Activated naive CD8-positive, alpha-beta T cell treated with anti-CD3 and anti-CD28 coated beads, Interleukin-2, amount 10 ng/mL, durations not matched to agents 7 days and 5 days (primary cell): ENCODE measurements around the gene CDC42. TPM values are rescaled to one million over a fixed set of nuclear protein-coding genes. Genes with fewer than 3 reads are reported as not detected.
"Not testable (repeated sequence)": the region's sequence is repeated elsewhere in the genome, so short reads cannot be mapped to it uniquely, and the experiment has no call there.

ENCODE experiments used
- ATAC-seq: fragments of 150-1000 bp; cut with Tn5 transposase; one replicate; pipeline ENCODE4 v1.10.0; 2021; ENCODE audit warnings: low read depth, moderate library complexity
- POLR2A ChIA-PET: fragments of 350-600 bp; sonication (Branson Sonifier 250); formaldehyde crosslinking; loops from one replicate; lab custom pipeline; 2021; ENCODE audit warnings: antibody characterized with exemption; lab: Charles Lee
- DNase-seq: peaks from one replicate; pipeline ENCODE4 v3.0.0; 2021
- H3K27ac Mint-ChIP-seq: one replicate; pipeline ENCODE4 v1.8.0; 2022; ENCODE audit warnings: mild to moderate bottlenecking, mixed read lengths
- H3K27me3 Mint-ChIP-seq: one replicate; pipeline ENCODE4 v1.8.0; 2022; ENCODE audit warnings: mild to moderate bottlenecking, moderate library complexity, mixed read lengths
- H3K36me3 Mint-ChIP-seq: one replicate; pipeline ENCODE4 v1.8.0; 2021; ENCODE audit warnings: mild to moderate bottlenecking, mixed read lengths
- H3K4me1 Mint-ChIP-seq: one replicate; pipeline ENCODE4 v1.8.0; 2021; ENCODE audit warnings: mixed read lengths
- H3K4me3 Mint-ChIP-seq: one replicate; pipeline ENCODE4 v1.8.0; 2022; ENCODE audit warnings: mild to moderate bottlenecking, moderate library complexity, mixed read lengths
- H3K9me3 Mint-ChIP-seq: one replicate; pipeline ENCODE4 v1.8.0; 2021; ENCODE audit warnings: mixed read lengths
- total RNA-seq, 2 experiments: library from RNA; stranded (reverse); gene quantifications; one replicate each; pipeline ENCODE4 v1.2.3, GENCODE V29; 2021

Gene CDC42
- total RNA-seq, 2 experiments from 2014 or later, result 283 to 303 TPM

DNA sequence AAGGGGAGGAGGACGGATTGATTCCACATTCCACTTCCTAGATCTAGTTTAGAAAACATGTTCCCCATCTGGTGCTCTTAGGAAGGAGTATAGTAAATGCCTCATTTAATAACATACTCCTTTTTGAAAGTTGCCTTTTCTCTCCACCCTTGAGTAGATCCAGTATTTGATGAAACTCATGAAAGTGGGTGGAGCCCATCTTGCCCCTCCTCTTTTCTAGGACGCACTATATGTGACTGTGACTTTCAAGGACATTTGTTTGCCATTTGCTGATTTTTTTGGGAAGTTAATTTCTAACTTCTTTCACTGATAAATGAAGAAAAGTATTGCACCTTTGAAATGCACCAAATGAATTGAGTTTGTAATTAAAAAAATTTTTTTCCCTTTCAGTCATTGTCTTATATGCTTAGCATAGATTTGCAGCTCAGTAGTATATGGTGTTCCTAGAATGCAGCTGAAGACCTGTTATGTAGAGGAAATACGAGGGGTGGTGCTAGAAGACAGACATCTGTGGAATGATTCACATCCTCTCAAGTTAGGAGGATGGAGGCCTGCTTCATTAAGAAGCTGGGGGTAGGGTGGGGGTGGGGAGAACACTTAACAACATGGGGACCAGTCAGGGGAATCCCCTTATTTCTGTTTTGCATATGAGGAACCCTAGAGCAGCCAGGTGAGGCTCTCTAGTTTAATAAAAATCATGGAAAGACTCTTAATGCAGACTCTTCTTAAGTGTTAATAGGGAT lies 39.7 kb downstream of the CDC42 start:
- H3K27ac Mint-ChIP-seq, result peak overlapping the region; percentile 66
- peaks cover 42% of the 10 kb centered on the region for H3K36me3 Mint-ChIP-seq
- POLR2A ChIA-PET, result interaction anchor here (1.5 to 2.6 kb wide), 3 partner anchors 13 to 67 kb away, joined by 8 to 12 read pairs (median 8); partner anchors contain the start of gene CDC42
- peak; percentile 88 for ATAC-seq
- not testable (repeated sequence) for H3K27me3 Mint-ChIP-seq, DNase-seq, H3K9me3 Mint-ChIP-seq
- peak overlapping the region; percentile 24 for H3K4me3 Mint-ChIP-seq
- H3K4me1 Mint-ChIP-seq, result peaks cover 54% of the 10 kb centered on the region

DNA sequence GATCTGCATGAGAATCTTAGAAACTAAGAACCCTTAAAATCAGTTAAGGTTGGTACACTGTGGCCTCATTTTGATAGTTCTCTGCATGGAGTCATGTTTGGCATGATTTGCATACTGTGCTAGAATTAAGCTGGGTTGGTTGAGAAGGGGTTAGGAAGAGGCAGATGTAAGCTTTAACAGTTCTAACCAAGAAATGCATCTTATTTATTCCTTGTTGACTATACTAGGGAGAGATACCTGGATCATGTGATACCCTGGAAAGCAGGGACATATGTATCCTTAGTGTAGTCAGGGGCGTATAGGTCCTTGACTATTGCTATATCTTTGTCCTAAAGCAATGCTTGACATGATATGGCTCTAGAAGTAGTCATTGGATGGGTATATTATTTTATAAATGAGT lies 41.0 kb downstream of the CDC42 start:
- H3K27me3 Mint-ChIP-seq, result no peaks in the 10 kb centered on the region
- H3K4me3 Mint-ChIP-seq, result no peak overlapping the region
- peaks cover 40% of the 10 kb centered on the region for H3K36me3 Mint-ChIP-seq
- no peak for ATAC-seq
- no peaks in the 10 kb centered on the region for H3K9me3 Mint-ChIP-seq
- peaks cover 43% of the 10 kb centered on the region for H3K4me1 Mint-ChIP-seq
- POLR2A ChIA-PET, result interaction anchor here (0.6 to 2.6 kb wide), 3 partner anchors 41 to 75 kb away, joined by 5 to 12 read pairs (median 8); partner anchors contain the start of gene CDC42
- no peak for DNase-seq
- H3K27ac Mint-ChIP-seq, result no peak overlapping the region

DNA sequence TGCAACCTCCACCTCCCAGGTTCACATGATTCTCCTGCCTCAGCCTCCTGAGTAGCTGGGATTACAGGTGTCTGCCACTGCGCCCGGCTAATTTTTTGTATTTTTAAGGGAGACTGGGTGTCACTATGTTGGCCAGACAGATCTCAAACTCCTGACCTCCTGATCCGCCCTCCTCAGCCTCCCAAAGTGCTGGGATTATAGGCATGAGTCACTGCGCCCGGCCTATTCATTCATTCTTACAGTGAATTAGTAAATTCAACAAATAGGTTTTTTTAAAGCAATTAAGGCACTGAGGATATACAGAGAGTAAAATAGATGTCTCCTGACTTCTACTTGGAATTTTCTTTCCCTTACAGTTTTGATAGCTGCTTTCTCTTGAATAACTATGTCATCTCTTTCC lies 43.5 kb downstream of the CDC42 start:
- Mint-ChIP-seq H3K4me3 (no peak overlapping the region), H3K36me3 (peaks cover 48% of the 10 kb centered on the region), H3K9me3 (no peaks in the 10 kb centered on the region), H3K27ac (no peak overlapping the region), H3K27me3 (no peaks in the 10 kb centered on the region), H3K4me1 (peaks cover 39% of the 10 kb centered on the region)
- no peak for ATAC-seq
- POLR2A ChIA-PET, result no interaction called here
- DNase-seq, result no peak

DNA sequence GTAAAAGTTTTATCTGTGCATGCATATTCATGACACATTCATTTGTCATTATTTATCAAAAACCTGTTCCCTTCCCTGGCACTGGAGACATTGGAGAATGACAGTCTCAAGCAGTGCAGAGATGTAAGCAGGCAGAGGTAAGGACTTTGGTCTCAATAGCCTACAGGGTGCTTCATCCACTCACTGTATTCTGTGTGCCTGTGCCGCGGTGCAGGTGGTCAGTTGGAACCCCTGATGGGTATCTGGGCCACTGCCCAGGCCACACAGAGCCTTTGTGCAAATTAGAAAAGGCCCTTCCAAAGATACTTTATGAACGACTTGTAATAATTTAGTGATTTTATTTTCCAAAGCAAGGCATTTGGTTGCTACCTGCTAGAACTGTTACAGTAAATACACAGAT lies 44.0 kb downstream of the CDC42 start:
- DNase-seq (no peak), ATAC-seq (no peak)
- Mint-ChIP-seq H3K36me3 (peaks cover 47% of the 10 kb centered on the region), H3K4me1 (peaks cover 38% of the 10 kb centered on the region), H3K27me3 (no peaks in the 10 kb centered on the region), H3K4me3 (no peak overlapping the region), H3K9me3 (no peaks in the 10 kb centered on the region), H3K27ac (no peak overlapping the region)
- POLR2A ChIA-PET, result no interaction called here

DNA sequence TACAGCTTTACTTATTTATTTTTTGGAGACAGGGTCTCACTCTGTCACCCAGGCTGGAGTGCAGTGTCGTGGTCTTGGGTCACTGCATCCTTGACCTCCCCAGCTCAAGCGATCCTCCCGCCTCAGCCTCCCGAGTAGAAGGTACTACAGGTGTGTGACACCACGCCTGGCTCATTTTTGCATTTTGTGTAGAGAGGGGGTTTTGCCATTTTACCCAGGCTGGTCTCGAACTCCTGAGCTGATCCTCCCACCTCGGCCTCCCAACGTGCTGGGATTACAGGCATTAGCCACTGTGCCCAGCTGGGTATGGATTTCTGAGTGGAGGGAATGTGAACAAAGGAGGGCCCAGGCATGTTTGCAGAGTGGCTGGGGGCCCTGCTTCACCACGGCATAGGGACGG lies 46.2 kb downstream of the CDC42 start:
- no peak for ATAC-seq
- H3K36me3 Mint-ChIP-seq, result peaks cover 53% of the 10 kb centered on the region
- POLR2A ChIA-PET, result no interaction called here
- no peak overlapping the region for H3K4me3 Mint-ChIP-seq
- peaks cover 44% of the 10 kb centered on the region for H3K4me1 Mint-ChIP-seq
- no peak for DNase-seq
- H3K9me3 Mint-ChIP-seq, result no peaks in the 10 kb centered on the region
- H3K27ac Mint-ChIP-seq, result no peak overlapping the region
- H3K27me3 Mint-ChIP-seq, result no peaks in the 10 kb centered on the region

DNA sequence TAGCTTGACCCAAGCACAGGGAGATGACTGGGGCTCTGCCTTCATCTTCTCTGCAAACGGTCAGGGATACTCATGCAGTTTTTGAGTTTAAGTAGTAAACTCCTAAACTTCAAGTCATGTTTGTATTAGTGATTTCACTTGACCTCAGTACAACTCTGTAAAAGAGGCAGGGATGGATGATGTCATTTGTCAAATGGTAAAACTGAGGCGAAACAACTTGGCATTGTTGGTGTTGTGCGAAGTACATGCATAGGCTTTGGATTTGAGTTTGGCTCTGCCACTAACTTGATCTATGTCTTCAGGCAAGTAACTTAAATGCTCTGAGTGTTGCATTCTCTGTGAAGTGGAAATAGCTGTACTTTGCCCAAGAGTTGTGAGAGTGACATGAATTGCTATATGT lies 47.7 kb downstream of the CDC42 start:
- no peaks in the 10 kb centered on the region for H3K9me3 Mint-ChIP-seq
- ATAC-seq (no peak), DNase-seq (no peak)
- no peak overlapping the region for H3K4me3 Mint-ChIP-seq
- POLR2A ChIA-PET, result no interaction called here
- H3K36me3 Mint-ChIP-seq, result peaks cover 54% of the 10 kb centered on the region
- H3K27ac Mint-ChIP-seq, result no peak overlapping the region
- H3K4me1 Mint-ChIP-seq, result peaks cover 51% of the 10 kb centered on the region
- H3K27me3 Mint-ChIP-seq, result no peaks in the 10 kb centered on the region

DNA sequence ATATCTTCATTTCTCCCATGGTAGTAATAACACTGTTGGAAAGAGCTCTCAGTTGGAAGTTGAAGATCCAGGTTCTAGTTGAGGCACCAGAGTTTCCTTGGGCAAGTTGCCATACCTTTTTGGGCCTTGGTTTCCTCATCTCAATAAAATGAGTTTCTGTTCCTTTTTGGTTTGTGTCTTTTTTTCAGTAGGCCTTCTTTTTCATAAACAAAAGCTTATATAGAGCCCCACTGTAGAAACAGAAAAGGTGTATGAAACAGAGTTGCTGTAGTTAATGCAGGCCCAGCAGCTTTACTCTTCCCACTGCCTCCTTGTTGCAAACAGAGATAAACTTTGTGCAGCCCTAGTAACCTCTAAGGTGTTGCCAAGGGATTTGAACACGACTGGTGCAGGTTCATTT lies 48.7 kb downstream of the CDC42 start:
- POLR2A ChIA-PET, result no interaction called here
- ATAC-seq, result no peak
- peak overlapping the region; percentile 5 for H3K27ac Mint-ChIP-seq
- H3K4me3 Mint-ChIP-seq, result no peak overlapping the region
- H3K9me3 Mint-ChIP-seq, result no peaks in the 10 kb centered on the region
- DNase-seq, result no peak
- peaks cover 57% of the 10 kb centered on the region for H3K4me1 Mint-ChIP-seq
- no peaks in the 10 kb centered on the region for H3K27me3 Mint-ChIP-seq
- peaks cover 53% of the 10 kb centered on the region for H3K36me3 Mint-ChIP-seq

DNA sequence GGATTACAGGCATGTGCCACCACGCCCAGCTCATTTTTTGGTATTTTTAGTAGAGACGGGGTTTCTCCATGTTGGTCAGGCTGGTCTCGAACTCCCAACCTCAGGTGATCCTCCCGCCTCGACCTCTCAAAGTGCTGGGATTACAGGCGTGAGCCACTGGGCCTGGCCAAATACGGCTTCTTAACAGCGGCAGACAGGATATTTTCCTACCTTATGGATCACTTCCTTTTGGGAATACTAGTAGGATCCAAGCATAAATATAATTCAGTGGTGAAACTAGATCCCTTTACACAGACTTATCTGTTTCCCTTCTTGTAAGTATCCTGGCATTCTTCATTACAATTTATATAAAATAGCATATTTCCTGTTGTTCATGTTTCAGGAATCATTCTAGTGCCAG lies 49.5 kb downstream of the CDC42 start:
- ATAC-seq, result no peak
- Mint-ChIP-seq H3K27me3 (no peaks in the 10 kb centered on the region), H3K27ac (no peak overlapping the region), H3K9me3 (no peaks in the 10 kb centered on the region), H3K4me1 (peaks cover 62% of the 10 kb centered on the region), H3K4me3 (no peak overlapping the region), H3K36me3 (peaks cover 51% of the 10 kb centered on the region)
- DNase-seq, result no peak
- POLR2A ChIA-PET, result no interaction called here

DNA sequence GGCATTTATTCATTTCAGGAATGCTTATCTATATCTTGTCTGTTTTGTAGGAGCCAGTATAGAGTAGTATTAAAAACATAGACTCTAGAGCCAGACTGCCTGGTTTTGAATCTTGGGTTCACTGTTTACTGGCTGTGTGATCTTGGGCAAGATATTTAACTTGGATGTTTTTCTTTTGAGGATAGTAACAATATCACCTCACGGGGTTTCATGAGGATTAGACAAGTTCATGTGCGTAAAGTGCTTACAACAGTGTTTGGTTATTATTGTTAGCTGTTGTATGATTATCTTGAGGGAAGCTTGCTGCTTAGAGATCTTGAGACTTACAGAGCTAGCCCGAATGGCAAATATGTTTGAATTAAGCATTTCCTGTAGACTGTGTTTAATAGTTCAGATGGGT lies 50.2 kb downstream of the CDC42 start:
- DNase-seq, result no peak
- Mint-ChIP-seq H3K4me1 (peaks cover 62% of the 10 kb centered on the region), H3K4me3 (no peak overlapping the region), H3K27ac (no peak overlapping the region), H3K27me3 (no peaks in the 10 kb centered on the region), H3K9me3 (no peaks in the 10 kb centered on the region), H3K36me3 (peaks cover 45% of the 10 kb centered on the region)
- ATAC-seq, result no peak
- POLR2A ChIA-PET, result no interaction called here

DNA sequence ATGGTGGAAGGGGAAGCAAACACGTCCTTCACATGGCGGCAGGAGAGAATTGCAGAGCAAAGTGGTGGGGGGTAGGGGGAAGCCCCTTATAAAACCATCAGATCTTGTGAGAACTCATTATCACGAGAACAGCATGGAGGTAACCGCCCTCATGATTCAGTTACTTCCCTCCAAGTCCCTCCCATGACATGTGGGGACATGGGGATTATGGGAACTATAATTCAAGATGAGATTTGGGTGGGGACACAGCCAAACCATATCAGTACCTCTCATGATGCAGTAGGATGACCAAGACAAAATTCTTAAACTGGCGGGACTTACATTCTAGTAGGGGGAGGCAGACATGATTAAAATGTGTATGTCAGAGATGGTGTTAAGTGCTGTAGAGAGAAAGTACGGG lies 51.6 kb downstream of the CDC42 start:
- POLR2A ChIA-PET, result interaction anchor here (1.9 kb wide), 1 partner anchor 12 kb away, joined by 8 read pairs; no protein-coding TSS in a partner anchor
- H3K4me1 Mint-ChIP-seq, result peaks cover 60% of the 10 kb centered on the region
- peak overlapping the region; percentile 79 for H3K27ac Mint-ChIP-seq
- H3K4me3 Mint-ChIP-seq, result peak overlapping the region; percentile 66
- H3K27me3 Mint-ChIP-seq, result no peaks in the 10 kb centered on the region
- no peak for DNase-seq
- no peak for ATAC-seq
- no peaks in the 10 kb centered on the region for H3K9me3 Mint-ChIP-seq
- H3K36me3 Mint-ChIP-seq, result peaks cover 41% of the 10 kb centered on the region

DNA sequence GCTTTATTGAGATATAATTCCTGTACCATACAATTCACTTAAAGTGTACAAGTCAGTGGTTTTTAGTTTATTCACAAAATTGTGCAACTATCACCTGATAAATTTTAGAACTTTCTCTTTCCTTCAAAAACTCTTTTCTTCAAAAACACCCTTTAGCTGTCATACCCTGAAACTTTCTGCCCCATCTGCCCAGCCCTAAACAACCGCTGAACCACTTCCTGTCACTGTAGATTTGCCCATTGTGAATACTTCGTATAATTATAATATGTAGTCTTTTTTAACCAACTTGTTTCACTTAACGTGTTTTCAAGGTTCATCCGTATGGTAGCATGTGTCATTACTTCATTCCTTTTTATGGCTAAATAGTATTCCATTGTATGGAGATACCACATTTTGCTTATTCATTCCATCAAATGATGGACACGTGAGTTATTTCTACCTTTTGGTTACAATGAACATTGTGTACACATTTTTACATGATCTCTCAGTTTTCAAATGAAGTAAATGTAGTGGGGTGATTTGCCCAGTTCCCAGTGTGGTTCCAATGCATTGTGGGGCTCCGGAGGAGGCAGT lies 52.4 kb downstream of the CDC42 start:
- peaks cover 36% of the 10 kb centered on the region for H3K36me3 Mint-ChIP-seq
- no peaks in the 10 kb centered on the region for H3K27me3 Mint-ChIP-seq
- peaks cover 52% of the 10 kb centered on the region for H3K4me1 Mint-ChIP-seq
- POLR2A ChIA-PET, result interaction anchor here (0.6 to 1.9 kb wide), 5 partner anchors 10 to 80 kb away, joined by 3 to 9 read pairs (median 4); partner anchors contain the start of gene CDC42
- peak; percentile 82 for ATAC-seq
- H3K4me3 Mint-ChIP-seq, result peak overlapping the region; percentile 66
- no peaks in the 10 kb centered on the region for H3K9me3 Mint-ChIP-seq
- H3K27ac Mint-ChIP-seq, result peak overlapping the region; percentile 79
- no peak for DNase-seq

DNA sequence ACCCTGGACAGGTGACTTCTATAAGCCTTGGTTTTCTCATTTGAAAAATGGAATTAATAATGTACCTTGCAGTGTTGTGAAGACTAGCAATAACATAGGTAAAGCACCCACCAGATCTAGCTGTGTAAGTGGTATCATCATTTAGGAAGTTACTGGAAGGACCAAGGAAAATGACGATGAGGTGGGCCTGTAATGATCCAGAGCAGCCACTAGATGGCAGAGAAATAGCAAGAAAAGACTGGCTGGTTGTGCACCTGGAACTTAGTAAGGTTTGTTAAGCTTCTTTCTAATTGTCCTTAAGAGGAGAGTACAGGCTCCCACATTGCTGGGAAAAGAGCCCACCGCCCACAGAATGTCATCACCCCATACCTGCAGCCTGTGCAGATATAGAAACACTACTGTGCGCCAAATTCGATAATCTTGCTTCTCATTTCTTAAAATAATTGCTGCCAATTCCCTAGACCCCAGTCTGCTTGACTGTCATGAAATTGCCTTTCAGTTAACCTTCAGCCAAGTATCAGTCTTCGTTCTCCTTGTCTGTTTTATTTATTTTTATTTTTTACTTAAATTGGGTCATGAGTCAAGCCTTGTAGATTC lies 53.2 kb downstream of the CDC42 start:
- ATAC-seq (peak; percentile 32), DNase-seq (no peak)
- H3K27ac Mint-ChIP-seq, result peak overlapping the region; percentile 79
- POLR2A ChIA-PET, result interaction anchor here (1.4 to 1.9 kb wide), 3 partner anchors 9 to 81 kb away, joined by 4 to 9 read pairs (median 8); no protein-coding TSS in a partner anchor
- H3K36me3 Mint-ChIP-seq, result peaks cover 32% of the 10 kb centered on the region
- no peaks in the 10 kb centered on the region for H3K9me3 Mint-ChIP-seq
- peaks cover 46% of the 10 kb centered on the region for H3K4me1 Mint-ChIP-seq
- peak overlapping the region; percentile 66 for H3K4me3 Mint-ChIP-seq
- no peaks in the 10 kb centered on the region for H3K27me3 Mint-ChIP-seq

DNA sequence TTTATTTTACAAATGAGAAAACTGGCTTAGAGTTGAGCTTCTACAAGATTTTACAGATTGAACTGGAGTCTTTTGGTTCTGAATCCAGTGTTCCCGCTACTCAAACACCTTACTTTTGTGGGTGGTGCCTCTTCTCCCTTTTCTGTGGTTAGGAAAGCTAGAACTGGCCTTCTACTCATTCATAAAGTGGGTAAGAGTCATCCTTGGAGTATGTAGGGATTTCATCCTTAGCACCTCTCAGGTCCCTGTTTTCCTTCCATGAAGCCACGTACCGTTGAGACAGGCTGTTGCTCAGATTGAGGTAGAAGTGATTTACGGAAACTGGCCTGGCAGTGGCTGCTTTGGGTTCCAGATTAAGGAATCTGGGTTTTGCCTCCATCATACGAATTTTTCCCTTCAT lies 54.6 kb downstream of the CDC42 start:
- no peaks in the 10 kb centered on the region for H3K27me3 Mint-ChIP-seq
- no peaks in the 10 kb centered on the region for H3K9me3 Mint-ChIP-seq
- no peak overlapping the region for H3K4me3 Mint-ChIP-seq
- peaks cover 40% of the 10 kb centered on the region for H3K4me1 Mint-ChIP-seq
- H3K27ac Mint-ChIP-seq, result no peak overlapping the region
- peaks cover 30% of the 10 kb centered on the region for H3K36me3 Mint-ChIP-seq
- no peak for ATAC-seq
- no peak for DNase-seq
- POLR2A ChIA-PET, result no interaction called here
